Effector memory CD4-positive, alpha-beta T cell (primary cell): ENCODE data around the gene CD99.
"Not testable (repeated sequence)": the region's sequence is repeated elsewhere in the genome, so short reads cannot be mapped to it uniquely, and the experiment has no call there.

ENCODE experiments used
- DNase-seq, 3 donors: peaks; one replicate each; pipeline ENCODE4 v3.0.0-alpha.2; 2020
- H3K27ac ChIP-seq: 2 replicates; pipeline ENCODE4 v1.7.0; 2013; ENCODE audit warnings: mild to moderate bottlenecking, low read length, moderate library complexity; ENCODE audit not compliant: insufficient read depth, poor library complexity, severe bottlenecking
- H3K27me3 ChIP-seq: replicated peaks from 2 replicates; pipeline ENCODE4 v1.7.0; 2013; ENCODE audit warnings: mild to moderate bottlenecking, low read length; ENCODE audit not compliant: insufficient read depth, control insufficient read depth, poor library complexity, severe bottlenecking
- H3K36me3 ChIP-seq: 2 replicates; pipeline ENCODE4 v1.7.0; 2013; ENCODE audit warnings: mild to moderate bottlenecking, low read length, moderate library complexity; ENCODE audit not compliant: control insufficient read depth, insufficient read depth
- H3K4me1 ChIP-seq: 2 replicates; pipeline ENCODE4 v1.7.0; 2013; ENCODE audit warnings: low read length, mild to moderate bottlenecking; ENCODE audit not compliant: control insufficient read depth, insufficient read depth, poor library complexity, severe bottlenecking
- H3K4me3 ChIP-seq: 2 replicates; pipeline ENCODE4 v1.7.0; 2013; ENCODE audit warnings: low read length, low read depth, mild to moderate bottlenecking; ENCODE audit not compliant: insufficient read depth, poor library complexity, severe bottlenecking
- H3K9me3 ChIP-seq: 2 replicates; pipeline ENCODE4 v1.7.0; 2013; ENCODE audit warnings: mild to moderate bottlenecking, low read length, moderate library complexity; ENCODE audit not compliant: control insufficient read depth

The CD99 gene

DNA sequence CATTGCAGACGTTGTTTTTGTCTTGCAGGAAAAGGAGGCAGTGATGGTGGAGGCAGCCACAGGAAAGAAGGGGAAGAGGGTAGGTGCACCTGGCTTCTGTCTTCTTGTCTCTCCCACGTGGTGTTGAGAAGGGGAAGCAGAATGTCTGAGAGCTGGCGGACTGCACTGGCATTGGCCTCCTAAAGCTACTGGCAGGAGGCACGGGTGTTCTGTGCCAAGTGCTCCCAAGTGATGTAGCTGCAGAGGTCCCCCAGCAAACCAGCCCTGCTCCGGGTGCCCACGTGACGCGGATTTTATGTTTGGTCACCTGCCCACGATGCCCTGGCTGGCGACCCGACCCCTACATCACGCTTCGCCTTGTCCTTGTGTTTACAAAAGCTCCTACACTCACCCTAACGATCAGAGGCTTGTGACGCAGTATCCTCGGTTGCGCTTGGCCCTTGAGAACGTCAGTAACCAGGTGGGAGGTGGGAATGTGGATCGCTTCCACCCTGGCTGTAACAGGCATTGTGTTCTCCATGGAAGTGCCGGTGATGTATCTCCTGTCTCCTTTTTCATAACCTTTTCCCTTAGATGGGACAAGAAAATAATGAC, 32.3 kb downstream of the CD99 start:
- Histone ChIP-seq H3K36me3 (peaks cover 85% of the 10 kb centered on the region), H3K9me3 (no peaks in the 10 kb centered on the region), H3K4me3 (no peak overlapping the region), H3K4me1 (no peaks in the 10 kb centered on the region), H3K27ac (no peak overlapping the region), H3K27me3 (no peaks in the 10 kb centered on the region)
- no peak for DNase-seq

DNA sequence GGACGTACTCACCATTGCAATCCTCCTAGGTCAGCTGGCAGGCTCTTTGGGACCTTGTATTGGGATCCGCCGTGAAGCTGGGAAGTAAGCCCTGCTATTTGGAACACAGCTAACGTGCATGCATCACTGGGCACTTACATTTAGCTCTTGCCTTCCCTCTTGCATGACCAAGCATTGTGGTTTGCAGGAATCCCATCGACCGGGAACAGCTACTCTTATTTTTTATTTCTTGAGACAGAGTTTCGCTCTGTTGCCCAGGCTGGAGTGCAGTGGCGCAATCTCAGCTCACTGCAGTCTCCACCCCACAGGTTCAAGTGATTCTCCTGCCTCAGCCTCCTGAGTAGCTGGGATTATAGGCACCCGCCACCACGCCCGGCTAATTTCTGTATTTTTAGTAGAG, 36.2 kb downstream of the CD99 start:
- H3K4me1 ChIP-seq, H3K27ac ChIP-seq, DNase-seq, H3K27me3 ChIP-seq, H3K9me3 ChIP-seq, H3K4me3 ChIP-seq: not testable (repeated sequence)
- H3K36me3 ChIP-seq = peaks cover 62% of the 10 kb centered on the region

- H3K36me3 ChIP-seq = peaks cover 50% of the 10 kb centered on the region
- DNase-seq = no peak
Observed at GRCh38 chrX:2732076-2732475, 41.0 kb downstream of the CD99 start.

GRCh38 chrX:2732649-2733048, 41.6 kb downstream of the CD99 start:
- peaks cover 46% of the 10 kb centered on the region for H3K36me3 ChIP-seq
- no peak overlapping the region for H3K4me3 ChIP-seq
- no peak overlapping the region for H3K27ac ChIP-seq
- no peaks in the 10 kb centered on the region for H3K27me3 ChIP-seq
- no peaks in the 10 kb centered on the region for H3K4me1 ChIP-seq
- no peak for DNase-seq
- no peaks in the 10 kb centered on the region for H3K9me3 ChIP-seq

More at GRCh38 chrX:2732076-2732475, 41.0 kb downstream of the CD99 start:
- Histone ChIP-seq H3K4me1 (no peaks in the 10 kb centered on the region), H3K9me3 (no peaks in the 10 kb centered on the region), H3K4me3 (no peak overlapping the region), H3K27me3 (no peaks in the 10 kb centered on the region), H3K27ac (no peak overlapping the region)

DNA sequence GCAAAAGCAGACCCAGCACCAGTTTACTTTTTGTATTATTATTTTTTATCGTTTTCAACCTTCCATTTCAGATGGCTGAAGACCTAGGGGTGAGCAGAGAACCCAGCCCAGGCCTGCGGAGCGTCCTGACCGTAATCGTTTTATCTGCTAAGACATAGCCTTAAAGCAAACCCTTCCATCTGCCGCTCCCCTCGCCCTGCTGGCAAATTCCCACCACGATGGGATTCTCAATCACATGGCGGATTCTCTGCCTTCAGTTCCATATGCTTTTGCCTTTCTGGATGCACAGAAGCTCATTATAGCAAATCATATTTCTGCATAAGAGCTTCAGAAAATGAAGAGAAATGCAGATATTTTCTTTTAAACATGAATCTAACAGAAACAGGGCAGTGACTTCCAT, 42.2 kb downstream of the CD99 start:
- Histone ChIP-seq H3K36me3 (peaks cover 48% of the 10 kb centered on the region), H3K4me1 (no peaks in the 10 kb centered on the region), H3K27ac (no peak overlapping the region), H3K4me3 (no peak overlapping the region), H3K27me3 (no peaks in the 10 kb centered on the region), H3K9me3 (no peaks in the 10 kb centered on the region)
- no peak for DNase-seq

GRCh38 chrX:2735270-2735669, 44.2 kb downstream of the CD99 start:
- Histone ChIP-seq H3K9me3 (no peaks in the 10 kb centered on the region), H3K27me3 (no peaks in the 10 kb centered on the region), H3K27ac (no peak overlapping the region), H3K36me3 (peaks cover 42% of the 10 kb centered on the region), H3K4me1 (no peaks in the 10 kb centered on the region), H3K4me3 (no peak overlapping the region)
- no peak for DNase-seq

DNA sequence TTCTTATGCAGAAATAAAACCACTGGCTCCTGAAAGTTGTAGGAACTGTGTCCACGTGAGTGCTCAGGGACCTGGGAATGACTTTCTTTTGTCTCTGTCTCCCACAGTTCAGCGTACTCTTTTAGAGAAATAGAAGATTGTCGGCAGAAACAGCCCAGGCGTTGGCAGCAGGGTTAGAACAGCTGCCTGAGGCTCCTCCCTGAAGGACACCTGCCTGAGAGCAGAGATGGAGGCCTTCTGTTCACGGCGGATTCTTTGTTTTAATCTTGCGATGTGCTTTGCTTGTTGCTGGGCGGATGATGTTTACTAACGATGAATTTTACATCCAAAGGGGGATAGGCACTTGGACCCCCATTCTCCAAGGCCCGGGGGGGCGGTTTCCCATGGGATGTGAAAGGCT, 49.6 kb downstream of the CD99 start:
- DNase-seq = no peak
- Histone ChIP-seq H3K36me3 (peaks cover 28% of the 10 kb centered on the region), H3K4me3 (no peak overlapping the region)

GRCh38 chrX:2741386-2741785, 50.3 kb downstream of the CD99 start:
- H3K36me3 ChIP-seq = peaks cover 28% of the 10 kb centered on the region
- no peak for DNase-seq
- H3K4me3 ChIP-seq = no peak overlapping the region
- H3K9me3 ChIP-seq = no peaks in the 10 kb centered on the region
- H3K27ac ChIP-seq = no peak overlapping the region
- H3K4me1 ChIP-seq = no peaks in the 10 kb centered on the region
- H3K27me3 ChIP-seq = no peaks in the 10 kb centered on the region

More for the DNA sequence above, 49.6 kb downstream of the CD99 start:
- no peaks in the 10 kb centered on the region for H3K9me3 ChIP-seq
- no peak overlapping the region for H3K27ac ChIP-seq
- no peaks in the 10 kb centered on the region for H3K4me1 ChIP-seq
- no peaks in the 10 kb centered on the region for H3K27me3 ChIP-seq

GRCh38 chrX:2746250-2746649, 55.2 kb downstream of the CD99 start:
- not testable (repeated sequence) for H3K27me3 ChIP-seq, H3K9me3 ChIP-seq, H3K36me3 ChIP-seq, H3K4me3 ChIP-seq, H3K4me1 ChIP-seq, DNase-seq, H3K27ac ChIP-seq

- Histone ChIP-seq H3K9me3 (no peaks in the 10 kb centered on the region), H3K4me3 (no peak overlapping the region), H3K27me3 (no peaks in the 10 kb centered on the region), H3K4me1 (no peaks in the 10 kb centered on the region), H3K27ac (no peak overlapping the region), H3K36me3 (no peaks in the 10 kb centered on the region)
- DNase-seq = no peak
Observed at GRCh38 chrX:2748171-2748814, 57.2 kb downstream of the CD99 start.
